GM12878 (cell line): ENCODE measurements around the gene LRRC8B. TPM values are rescaled to one million over a fixed set of nuclear protein-coding genes. Genes with fewer than 3 reads are reported as not detected.

ENCODE experiments used
- ATF7 ChIP-seq: fragments of 450-650 bp; IDR thresholded peaks from 2 replicates; pipeline ENCODE4 v1.6.1; 2016; ENCODE audit warnings: low read depth, mild to moderate bottlenecking
- BHLHE40 ChIP-seq, 2 experiments: fragments of 450-650 bp in 1 of 2; IDR thresholded peaks; 2 replicates each; pipeline ENCODE4 v1.6.1; 2011 to 2017; ENCODE audit warnings: low read depth in 2 of 2, borderline replicate concordance in 1 of 2, improper control_type of control experiment in 1 of 2, low read length in 1 of 2, mild to moderate bottlenecking in 1 of 2
- CREM ChIP-seq: IDR thresholded peaks from 2 replicates; pipeline ENCODE4 v1.6.1; 2014; ENCODE audit warnings: antibody characterized with exemption, low read depth
- EGR1 ChIP-seq, 2 experiments: IDR thresholded peaks; 1 replicate in 1 of 2; 2 replicates in 1 of 2; pipeline ENCODE4 v1.6.1; 2011 to 2012; ENCODE audit warnings: low read depth in 2 of 2, low read length in 2 of 2, borderline replicate concordance in 1 of 2, mild to moderate bottlenecking in 1 of 2, moderate library complexity in 1 of 2
- FOXM1 ChIP-seq: IDR thresholded peaks from 2 replicates; pipeline ENCODE4 v1.6.1; 2012; ENCODE audit warnings: low read depth, mild to moderate bottlenecking, inconsistent platforms, low read length, moderate library complexity
- HDGF ChIP-seq: fragments of 450-650 bp; IDR thresholded peaks from 2 replicates; pipeline ENCODE4 v1.6.1; 2016; ENCODE audit warnings: antibody characterized with exemption
- IKZF1 ChIP-seq: fragments of 450-650 bp; conservative IDR thresholded peaks from 2 replicates; pipeline ENCODE4 v1.6.1; 2017; ENCODE audit warnings: antibody characterized with exemption, mild to moderate bottlenecking
- MEF2B ChIP-seq: fragments of 450-650 bp; IDR thresholded peaks from 2 replicates; pipeline ENCODE4 v1.6.1; 2018; ENCODE audit warnings: mild to moderate bottlenecking, moderate library complexity; ENCODE audit not compliant: partially characterized antibody, poor library complexity, severe bottlenecking
- MXI1 ChIP-seq: fragments of 150-350 bp; IDR thresholded peaks from 2 replicates; pipeline ENCODE4 v1.6.1; 2011; ENCODE audit warnings: low read depth, mild to moderate bottlenecking, inconsistent platforms, low read length, improper control_type of control experiment
- PAX5 ChIP-seq: IDR thresholded peaks from 2 replicates; pipeline ENCODE4 v1.6.1; 2011; ENCODE audit warnings: low read depth, low read length, borderline replicate concordance
- POU2F2 ChIP-seq: IDR thresholded peaks from 3 replicates; pipeline ENCODE4 v1.6.1; 2011; ENCODE audit warnings: low read depth, mild to moderate bottlenecking, low read length, borderline replicate concordance
- RUNX3 ChIP-seq: IDR thresholded peaks from 2 replicates; pipeline ENCODE4 v1.6.1; 2012; ENCODE audit warnings: low read length, inconsistent platforms
- ZNF274 ChIP-seq: IDR thresholded peaks from one replicate; pipeline ENCODE4 v1.8.0; 2011; ENCODE audit not compliant: insufficient read length, insufficient read depth
- polyA plus RNA-seq, 11 experiments: library from polyadenylated mRNA; depleted of rRNA in 4 of 11; unstranded in 6 of 11; stranded (reverse) in 5 of 11; fragments of >200 nt; fragmentation: Nextera tagmentation in 4 of 11; fragmentation: Illumina TruSeq in 1 of 11; extraction: Ambion mirVana in 4 of 11; extraction: Trizol in 1 of 11; gene quantifications; 1 replicate in 1 of 11; 2 replicates in 10 of 11; pipeline versions ENCODE4 v1.2.1 to v1.2.3, GENCODE V29; 2011 to 2016; ENCODE audit warnings: inconsistent platforms in 2 of 11, missing spikeins in 2 of 11, low read depth in 1 of 11
- total RNA-seq, 4 experiments: library from RNA; depleted of rRNA in 3 of 4; stranded (reverse); fragments of >200 nt in 3 of 4; fragmentation: Illumina TruSeq in 1 of 4; extraction: Trizol in 1 of 4; gene quantifications; 2 replicates each; pipeline versions ENCODE4 v1.2.1 to v1.2.3, GENCODE V29; 2013 to 2021
- TF ChIP-seq, protein P1 (sequence below): IDR thresholded peaks from 2 replicates; pipeline ENCODE4 v1.6.1; 2012; ENCODE audit warnings: improper control_type of control experiment, low read depth, low read length; ENCODE audit not compliant: insufficient replicate concordance
- TF ChIP-seq, protein P2 (sequence below): fragments of 450-650 bp; IDR thresholded peaks from 2 replicates; pipeline ENCODE4 v1.6.1; 2016; ENCODE audit warnings: mild to moderate bottlenecking
- TF ChIP-seq, protein P3 (sequence below): fragments of 450-650 bp; IDR thresholded peaks from 2 replicates; pipeline ENCODE4 v1.6.1; 2014; ENCODE audit warnings: mild to moderate bottlenecking
- TF ChIP-seq, protein P4 (sequence below): fragments of 450-650 bp; IDR thresholded peaks from 2 replicates; pipeline ENCODE4 v1.6.1; 2017; ENCODE audit warnings: low read depth, mild to moderate bottlenecking, moderate library complexity

Gene LRRC8B
- total and polyA plus RNA-seq, 10 of the 15 experiments (the other 5 are each of a cell fraction or from before 2014, with no cell fraction given), result 1.3 to 9.2 (median 5.4) TPM

DNA sequence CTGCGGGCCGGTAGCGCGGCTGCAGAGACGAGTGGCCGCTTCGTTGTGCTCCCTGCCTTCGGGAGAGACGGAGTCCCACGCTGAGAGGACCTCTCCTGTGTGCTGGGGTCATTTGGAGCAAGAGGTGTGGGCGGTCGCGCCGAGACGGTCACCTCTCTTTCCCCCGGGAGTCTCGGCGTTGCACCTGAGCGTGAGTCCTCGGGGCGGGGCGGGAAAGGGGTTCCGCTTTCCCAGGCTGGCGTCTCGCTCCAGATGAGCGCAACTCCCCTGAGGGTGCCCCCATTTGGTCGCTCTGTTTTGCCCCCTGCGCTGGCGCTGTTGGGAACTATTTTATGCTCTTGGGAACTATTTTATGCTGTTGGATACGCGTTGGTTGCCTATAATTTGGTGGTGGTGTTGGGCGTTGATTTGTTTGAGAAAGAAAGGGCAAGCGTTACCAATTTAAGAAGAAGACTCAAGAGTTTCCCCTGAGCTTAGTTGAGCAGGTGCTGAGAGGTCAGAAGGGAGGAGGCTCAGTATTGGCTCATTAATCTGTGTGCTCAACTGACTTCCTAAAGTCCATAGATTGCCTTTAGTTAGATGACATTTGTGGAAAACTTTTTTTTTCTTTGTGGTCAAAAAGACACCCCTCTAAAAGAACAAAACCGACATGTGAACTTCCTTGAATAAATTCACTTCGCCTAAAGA lies 683 bp downstream of the LRRC8B start (continued):
- TF ChIP-seq, protein P1, sequence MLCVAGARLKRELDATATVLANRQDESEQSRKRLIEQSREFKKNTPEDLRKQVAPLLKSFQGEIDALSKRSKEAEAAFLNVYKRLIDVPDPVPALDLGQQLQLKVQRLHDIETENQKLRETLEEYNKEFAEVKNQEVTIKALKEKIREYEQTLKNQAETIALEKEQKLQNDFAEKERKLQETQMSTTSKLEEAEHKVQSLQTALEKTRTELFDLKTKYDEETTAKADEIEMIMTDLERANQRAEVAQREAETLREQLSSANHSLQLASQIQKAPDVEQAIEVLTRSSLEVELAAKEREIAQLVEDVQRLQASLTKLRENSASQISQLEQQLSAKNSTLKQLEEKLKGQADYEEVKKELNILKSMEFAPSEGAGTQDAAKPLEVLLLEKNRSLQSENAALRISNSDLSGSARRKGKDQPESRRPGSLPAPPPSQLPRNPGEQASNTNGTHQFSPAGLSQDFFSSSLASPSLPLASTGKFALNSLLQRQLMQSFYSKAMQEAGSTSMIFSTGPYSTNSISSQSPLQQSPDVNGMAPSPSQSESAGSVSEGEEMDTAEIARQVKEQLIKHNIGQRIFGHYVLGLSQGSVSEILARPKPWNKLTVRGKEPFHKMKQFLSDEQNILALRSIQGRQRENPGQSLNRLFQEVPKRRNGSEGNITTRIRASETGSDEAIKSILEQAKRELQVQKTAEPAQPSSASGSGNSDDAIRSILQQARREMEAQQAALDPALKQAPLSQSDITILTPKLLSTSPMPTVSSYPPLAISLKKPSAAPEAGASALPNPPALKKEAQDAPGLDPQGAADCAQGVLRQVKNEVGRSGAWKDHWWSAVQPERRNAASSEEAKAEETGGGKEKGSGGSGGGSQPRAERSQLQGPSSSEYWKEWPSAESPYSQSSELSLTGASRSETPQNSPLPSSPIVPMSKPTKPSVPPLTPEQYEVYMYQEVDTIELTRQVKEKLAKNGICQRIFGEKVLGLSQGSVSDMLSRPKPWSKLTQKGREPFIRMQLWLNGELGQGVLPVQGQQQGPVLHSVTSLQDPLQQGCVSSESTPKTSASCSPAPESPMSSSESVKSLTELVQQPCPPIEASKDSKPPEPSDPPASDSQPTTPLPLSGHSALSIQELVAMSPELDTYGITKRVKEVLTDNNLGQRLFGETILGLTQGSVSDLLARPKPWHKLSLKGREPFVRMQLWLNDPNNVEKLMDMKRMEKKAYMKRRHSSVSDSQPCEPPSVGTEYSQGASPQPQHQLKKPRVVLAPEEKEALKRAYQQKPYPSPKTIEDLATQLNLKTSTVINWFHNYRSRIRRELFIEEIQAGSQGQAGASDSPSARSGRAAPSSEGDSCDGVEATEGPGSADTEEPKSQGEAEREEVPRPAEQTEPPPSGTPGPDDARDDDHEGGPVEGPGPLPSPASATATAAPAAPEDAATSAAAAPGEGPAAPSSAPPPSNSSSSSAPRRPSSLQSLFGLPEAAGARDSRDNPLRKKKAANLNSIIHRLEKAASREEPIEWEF, result peak; percentile 71
- TF ChIP-seq PAX5 (peak; percentile 37; the same call in 1 of the 2 replicates), IKZF1 (peak; percentile 79), FOXM1 (peak; percentile 26; the same call in 1 of the 2 replicates), RUNX3 (peak; percentile 2; the same call in 1 of the 2 replicates), BHLHE40 (IDR thresholded peaks at IDR 0.05; ENCODE audit: borderline replicate concordance in 1 of 2, low read depth in 2 of 2, low read length in 1 of 2) (peak in 1 of 2 experiments; percentile 6; a peak in 2 of 4 replicates), POU2F2 (peak; percentile 20; the same call in 1 of the 3 replicates), HDGF (peak; percentile 30; the same call in 1 of the 2 replicates), MEF2B (peak; percentile 95), CREM (0 out of 2 replicates have a peak, but pooled peaks have one; percentile 46), ZNF274 (no peak), MXI1 (peak; percentile 92), ATF7 (peak; percentile 53), EGR1 (IDR thresholded peaks at IDR 0.05; ENCODE audit: borderline replicate concordance in 1 of 2, low read depth in 2 of 2, low read length in 2 of 2) (peak in 1 of 2 experiments; percentile 28; a peak in 1 of 3 replicates)
- TF ChIP-seq, protein P2, sequence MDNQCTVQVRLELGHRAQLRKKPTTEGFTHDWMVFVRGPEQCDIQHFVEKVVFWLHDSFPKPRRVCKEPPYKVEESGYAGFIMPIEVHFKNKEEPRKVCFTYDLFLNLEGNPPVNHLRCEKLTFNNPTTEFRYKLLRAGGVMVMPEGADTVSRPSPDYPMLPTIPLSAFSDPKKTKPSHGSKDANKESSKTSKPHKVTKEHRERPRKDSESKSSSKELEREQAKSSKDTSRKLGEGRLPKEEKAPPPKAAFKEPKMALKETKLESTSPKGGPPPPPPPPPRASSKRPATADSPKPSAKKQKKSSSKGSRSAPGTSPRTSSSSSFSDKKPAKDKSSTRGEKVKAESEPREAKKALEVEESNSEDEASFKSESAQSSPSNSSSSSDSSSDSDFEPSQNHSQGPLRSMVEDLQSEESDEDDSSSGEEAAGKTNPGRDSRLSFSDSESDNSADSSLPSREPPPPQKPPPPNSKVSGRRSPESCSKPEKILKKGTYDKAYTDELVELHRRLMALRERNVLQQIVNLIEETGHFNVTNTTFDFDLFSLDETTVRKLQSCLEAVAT, result 0 out of 2 replicates have a peak, but pooled peaks have one; percentile 70
- TF ChIP-seq, protein P3, sequence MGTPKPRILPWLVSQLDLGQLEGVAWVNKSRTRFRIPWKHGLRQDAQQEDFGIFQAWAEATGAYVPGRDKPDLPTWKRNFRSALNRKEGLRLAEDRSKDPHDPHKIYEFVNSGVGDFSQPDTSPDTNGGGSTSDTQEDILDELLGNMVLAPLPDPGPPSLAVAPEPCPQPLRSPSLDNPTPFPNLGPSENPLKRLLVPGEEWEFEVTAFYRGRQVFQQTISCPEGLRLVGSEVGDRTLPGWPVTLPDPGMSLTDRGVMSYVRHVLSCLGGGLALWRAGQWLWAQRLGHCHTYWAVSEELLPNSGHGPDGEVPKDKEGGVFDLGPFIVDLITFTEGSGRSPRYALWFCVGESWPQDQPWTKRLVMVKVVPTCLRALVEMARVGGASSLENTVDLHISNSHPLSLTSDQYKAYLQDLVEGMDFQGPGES, result no peak
- TF ChIP-seq, protein P4, sequence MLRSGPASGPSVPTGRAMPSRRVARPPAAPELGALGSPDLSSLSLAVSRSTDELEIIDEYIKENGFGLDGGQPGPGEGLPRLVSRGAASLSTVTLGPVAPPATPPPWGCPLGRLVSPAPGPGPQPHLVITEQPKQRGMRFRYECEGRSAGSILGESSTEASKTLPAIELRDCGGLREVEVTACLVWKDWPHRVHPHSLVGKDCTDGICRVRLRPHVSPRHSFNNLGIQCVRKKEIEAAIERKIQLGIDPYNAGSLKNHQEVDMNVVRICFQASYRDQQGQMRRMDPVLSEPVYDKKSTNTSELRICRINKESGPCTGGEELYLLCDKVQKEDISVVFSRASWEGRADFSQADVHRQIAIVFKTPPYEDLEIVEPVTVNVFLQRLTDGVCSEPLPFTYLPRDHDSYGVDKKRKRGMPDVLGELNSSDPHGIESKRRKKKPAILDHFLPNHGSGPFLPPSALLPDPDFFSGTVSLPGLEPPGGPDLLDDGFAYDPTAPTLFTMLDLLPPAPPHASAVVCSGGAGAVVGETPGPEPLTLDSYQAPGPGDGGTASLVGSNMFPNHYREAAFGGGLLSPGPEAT, result peak; percentile 29; the same call in 1 of the 2 replicates
